HG03457 (cell line): Measurements from ENCODE around the gene TEK.
"Not testable (repeated sequence)": the region's sequence is repeated elsewhere in the genome, so short reads cannot be mapped to it uniquely, and the experiment has no call there.

Experiments used
- ATAC-seq: cut with Tn5 transposase; IDR thresholded peaks from one replicate; pipeline ENCODE4 v1.9.1; 2021; ENCODE audit warnings: moderate number of reproducible peaks; ENCODE audit not compliant: unreplicated experiment

Gene TEK

DNA sequence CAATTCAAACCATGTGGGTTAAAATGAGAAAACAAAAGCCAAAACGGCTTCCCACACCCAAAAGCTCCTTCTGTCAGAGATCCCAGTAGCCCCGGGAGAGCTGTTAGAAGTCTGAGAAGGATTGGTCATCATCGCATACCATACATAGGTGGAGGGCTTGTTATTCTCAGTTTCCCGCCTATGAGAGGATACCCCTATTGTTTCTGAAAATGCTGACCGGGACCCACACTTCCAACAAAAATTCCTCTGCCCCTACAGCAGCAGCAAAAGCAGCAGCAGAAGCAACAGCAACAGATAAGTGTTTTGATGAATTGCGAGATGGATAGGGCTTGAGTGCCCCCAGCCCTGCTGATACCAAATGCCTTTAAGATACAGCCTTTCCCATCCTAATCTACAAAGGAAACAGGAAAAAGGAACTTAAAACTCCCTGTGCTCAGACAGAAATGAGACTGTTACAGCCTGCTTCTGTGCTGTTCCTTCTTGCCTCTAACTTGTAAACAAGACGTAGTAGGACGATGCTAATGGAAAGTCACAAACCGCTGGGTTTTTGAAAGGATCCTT, at the start of gene TEK:
Gene TEK (plus strand): TSS at position 245 of the 561 bp plus-strand sequence. CDS start 366 bp downstream, outside the sequence.
- no peak for ATAC-seq

DNA sequence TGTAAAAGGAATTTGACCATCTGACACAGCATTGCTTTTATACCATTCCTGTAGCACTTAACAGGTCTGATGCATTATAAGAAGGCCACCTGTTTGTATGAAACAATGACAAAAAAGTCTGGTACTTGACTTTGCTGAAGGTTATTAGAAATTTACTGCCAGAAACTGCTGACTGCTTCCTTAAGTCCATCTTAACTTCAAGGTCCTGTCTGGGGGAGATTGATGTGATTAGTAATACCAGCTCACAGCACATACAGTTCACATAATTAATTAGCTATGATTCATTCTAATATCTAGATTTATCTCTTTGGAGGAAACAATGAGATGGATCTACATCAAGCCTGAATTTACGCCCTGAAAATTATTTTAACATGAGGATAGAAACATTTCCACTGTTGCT, 49.6 kb upstream of the TEK start:
- no peak for ATAC-seq

DNA sequence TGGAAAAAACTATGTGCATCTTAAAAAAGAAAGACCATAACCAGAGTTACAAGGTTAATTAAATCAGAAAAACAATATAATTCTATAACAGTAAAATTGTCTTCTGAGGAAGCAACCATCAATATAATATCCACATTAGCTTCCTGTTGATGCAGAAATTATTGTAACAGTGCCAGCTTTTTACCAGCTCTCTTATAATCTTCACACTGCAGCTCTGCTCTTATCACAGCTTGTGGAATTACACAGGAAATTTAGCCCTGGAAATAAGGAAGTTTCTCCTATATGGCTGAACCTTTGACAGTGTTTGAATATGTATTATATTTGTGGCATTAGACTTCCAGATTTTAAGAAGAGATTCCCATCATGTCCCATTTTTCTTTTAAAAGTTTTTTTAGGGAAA, 49.1 kb upstream of the TEK start:
- no peak for ATAC-seq

DNA sequence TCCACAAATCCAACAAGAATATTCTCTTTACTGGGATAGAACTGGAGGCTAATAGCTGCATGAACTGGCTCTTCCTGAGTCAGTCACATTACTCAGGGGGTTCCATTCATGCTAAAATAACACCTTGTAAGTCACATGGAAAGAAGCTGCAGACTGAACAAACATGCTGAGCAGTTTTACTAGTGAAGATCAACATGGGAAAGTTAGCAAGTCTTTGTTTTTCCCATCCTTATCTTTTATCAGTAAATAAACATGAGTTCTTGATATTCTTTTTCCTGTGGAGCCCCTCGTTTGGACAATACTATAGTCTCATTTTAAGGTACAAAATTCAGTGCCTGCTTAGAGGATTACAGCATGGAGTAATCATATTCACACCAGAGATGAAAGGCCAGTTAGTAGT, 43.7 kb upstream of the TEK start:
- no peak for ATAC-seq

DNA sequence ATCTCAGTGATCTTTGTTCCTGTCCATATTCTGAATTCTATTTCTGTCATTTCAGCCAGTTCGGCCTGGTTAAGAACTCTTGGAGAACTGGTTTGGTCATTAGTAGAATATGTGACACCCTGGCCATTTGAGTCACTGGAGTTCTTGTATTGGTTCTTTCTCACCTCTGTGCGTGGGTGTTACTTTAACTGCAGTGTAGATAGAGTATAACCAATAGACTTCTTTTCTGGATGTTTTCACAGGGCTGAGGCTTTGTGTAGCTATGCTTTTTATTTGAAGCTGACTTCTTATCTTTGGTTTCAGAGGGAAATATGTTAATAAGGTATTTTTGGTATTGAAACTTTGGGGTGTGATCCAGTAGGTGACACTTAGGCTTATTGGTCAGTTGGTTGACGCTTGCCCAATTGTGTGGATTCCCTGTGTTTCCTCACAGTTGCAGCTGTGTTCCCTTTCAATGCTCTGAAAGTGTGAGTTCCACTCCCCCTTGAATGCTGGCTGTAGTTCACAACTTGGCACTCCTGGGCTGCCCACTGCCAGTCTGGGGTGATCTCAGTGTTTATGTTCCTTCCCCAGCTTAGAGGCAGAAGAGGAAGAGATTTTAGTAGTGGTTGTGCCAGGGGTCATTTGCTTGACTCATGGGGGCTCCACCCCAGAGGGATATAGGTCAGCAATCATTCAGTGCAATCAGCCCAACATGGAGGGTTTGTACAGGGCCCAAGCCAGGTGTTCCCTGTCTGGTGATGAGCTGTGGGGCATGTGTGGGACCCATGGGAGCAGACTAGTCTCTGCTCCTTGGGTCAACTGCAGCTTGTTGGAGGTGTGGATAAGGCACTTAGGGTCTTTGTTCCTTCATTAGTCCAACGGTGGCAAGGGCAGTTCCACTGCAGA, 34.9 kb upstream of the TEK start:
- ATAC-seq = no peak

- no peak for ATAC-seq
Measured at GRCh38 chr9:27078685-27079084, 30.3 kb upstream of the TEK start.

DNA sequence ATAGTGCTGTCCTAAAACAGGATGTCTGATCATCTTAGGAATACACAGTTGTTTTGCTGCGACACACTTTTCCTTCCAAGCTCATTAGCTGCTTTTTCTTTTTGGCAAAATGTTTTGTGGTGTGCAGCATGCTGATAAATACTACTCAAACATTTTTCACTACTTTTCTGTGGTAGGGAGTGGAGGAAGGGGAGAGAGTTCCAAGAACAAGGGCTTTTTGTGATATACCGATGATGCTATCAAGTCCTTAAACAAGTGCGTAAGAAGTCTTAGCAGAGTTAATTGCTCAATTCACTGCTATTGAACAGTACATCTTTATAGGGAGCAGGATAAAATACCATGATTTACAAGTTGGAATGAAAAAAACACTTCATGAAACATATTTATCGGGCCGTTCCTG, 23.6 kb upstream of the TEK start:
- no peak for ATAC-seq

DNA sequence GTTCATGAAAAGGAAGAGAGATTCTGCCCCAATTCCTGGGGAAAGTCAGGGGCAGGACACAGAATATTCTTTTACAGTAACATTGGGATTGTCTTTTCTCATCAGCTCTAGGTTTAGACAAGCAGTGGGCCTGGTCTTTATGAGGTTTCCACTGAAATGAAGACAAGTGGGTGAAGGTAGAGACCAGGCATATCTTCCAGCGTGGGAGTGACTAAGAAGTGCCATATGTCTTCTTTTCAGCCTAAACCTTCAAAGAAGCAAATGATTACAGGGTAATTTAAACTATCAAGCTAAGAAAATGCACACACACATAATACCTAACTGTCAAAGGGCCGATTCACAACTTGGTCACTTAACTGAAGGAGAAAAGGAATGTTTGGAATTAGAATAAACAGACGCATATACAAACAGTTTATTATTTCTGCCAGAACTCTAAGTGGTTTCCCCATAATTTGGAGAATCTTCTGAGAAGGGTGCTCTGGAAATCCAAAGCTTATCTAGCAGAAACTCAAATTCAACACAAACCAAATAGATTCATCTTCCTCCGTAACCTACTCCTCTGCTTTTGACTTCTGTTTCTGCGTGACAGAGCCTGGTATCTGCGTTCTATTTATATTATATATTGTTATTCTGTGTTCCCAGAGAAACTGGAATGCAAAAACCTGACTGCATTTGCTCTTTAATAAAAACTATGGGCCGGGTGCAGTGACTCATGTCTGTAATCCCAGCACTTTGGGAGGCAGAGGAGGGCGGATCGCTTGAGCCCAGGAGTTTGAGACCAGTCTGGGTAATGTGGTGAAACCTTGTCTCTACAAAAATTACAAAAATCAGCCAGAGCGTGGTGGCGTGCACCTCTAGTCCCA, 22.0 kb upstream of the TEK start:
- no peak for ATAC-seq

GRCh38 chr9:27088981-27089380, 20.0 kb upstream of the TEK start:
- ATAC-seq = no peak

DNA sequence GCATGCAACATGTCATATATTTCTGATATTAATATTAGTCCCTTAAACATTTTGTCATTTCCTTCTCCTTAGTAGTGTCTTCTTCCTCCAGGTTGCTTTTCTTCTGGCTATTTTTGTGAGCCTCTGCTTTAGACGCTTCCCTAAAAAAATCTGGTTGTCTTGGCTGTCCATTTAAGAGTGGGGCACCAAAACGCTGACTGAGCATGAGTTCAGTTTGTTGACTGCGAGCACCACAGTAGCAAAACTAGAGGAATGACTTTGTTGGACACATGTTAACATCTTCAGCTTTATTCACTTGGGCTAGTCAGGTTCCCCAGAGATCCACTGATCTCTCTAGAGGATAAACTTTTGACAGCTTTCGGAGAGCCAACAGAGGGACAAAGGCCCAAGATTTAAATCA, 19.3 kb upstream of the TEK start:
- no peak for ATAC-seq

DNA sequence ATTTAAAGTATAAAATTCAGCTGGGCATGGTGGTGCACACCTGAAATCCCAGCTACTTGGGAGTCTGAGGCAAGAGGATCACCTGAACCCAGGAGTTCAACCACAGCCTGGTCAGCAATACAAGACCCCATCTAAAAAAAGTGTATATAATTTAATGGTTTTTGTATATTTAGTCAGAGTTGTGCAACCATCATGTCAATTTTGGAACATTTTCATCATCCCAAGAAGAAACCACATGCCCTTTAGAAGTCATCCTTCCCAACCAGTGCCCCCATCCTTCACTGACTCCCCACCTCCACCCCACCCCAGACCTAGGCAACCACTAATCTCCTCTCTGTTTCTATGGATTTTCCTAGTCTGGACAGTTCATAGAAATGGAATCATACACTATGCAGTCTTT, 18.8 kb upstream of the TEK start:
- no peak for ATAC-seq

GRCh38 chr9:27090711-27091110, 18.3 kb upstream of the TEK start:
- no peak for ATAC-seq

DNA sequence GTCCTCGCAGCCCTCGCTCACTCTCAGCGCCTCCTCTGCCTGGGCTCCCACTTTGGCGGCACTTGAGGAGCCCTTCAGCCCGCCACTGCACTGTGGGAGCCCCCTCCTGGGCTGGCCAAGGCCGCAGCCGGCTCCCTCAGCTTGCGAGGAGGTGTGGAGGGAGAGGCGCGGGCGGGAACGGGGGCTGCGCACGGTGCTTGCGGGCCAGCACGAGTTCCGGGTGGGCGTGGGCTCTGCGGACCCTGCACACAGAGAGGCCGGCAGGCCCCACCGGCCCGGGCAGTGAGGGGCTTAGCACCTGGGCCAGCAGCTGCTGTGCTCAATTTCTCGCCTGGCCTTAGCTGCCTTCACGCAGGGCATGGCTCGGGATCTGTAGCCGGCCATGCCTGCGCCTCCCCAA, 16.5 kb upstream of the TEK start:
- ATAC-seq = not testable (repeated sequence)

DNA sequence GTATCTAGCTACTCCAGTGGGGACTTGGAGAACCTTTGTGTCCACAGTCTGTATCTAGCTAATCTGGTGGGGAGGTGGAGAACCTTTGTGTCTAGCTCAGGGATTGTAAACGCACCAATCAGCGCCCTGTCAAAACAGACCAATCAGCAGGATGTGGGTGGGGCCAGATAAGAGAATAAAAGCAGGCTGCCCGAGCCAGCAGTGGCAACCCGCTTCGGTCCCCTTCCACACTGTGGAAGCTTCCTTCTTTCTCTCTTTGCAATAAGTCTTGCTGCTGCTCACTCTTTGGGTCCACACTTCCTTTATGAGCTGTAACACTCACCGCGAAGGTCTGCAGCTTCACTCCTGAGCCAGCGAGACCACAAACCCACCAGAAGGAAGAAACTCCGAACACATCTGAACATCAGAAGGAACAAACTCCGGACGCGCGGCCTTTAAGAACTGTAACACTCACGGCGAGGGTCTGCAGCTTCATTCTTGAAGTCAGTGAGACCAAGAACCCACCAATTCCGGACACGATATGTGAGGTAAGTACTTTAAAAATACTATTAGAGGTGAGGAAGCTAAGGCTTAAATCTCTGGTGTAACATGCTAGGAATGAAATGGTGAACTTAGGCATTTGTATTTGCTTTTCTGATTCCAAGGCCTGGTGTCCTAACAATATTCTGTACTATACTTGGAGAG, 15.5 kb upstream of the TEK start:
- not testable (repeated sequence) for ATAC-seq

DNA sequence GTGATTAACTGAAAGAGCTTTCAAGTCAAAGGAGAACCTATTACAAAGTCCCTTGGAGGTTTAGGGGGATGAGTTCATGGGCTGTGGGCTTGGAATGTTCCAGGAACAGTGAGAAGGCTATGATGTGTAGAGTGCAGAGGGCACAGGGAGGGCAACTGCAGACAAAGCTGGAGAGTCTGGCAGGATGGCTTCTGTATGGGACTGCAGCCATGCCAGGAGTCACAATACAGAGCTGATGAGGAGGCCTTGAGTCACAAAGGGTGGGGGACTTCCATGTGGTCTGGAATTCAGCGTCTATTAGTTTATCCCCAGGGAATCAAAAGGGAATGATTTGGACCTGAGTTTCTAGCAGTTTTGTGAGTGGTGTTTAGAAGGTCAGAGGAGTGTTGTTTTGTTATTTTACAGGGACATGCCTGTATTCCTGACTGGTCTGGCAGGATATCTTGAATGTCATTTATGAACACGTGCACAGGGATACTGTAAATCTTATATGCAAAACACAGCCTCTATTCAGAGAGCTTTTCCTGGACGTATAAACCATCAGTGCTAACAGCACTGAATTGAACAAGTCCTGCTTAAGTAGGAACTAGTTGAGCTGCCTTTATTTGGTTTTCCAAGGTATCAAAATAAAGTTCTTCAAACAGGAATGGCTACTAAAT, 14.3 kb upstream of the TEK start:
- ATAC-seq = no peak

- ATAC-seq = no peak
Measured at GRCh38 chr9:27107241-27107640, 1.8 kb upstream of the TEK start.

DNA sequence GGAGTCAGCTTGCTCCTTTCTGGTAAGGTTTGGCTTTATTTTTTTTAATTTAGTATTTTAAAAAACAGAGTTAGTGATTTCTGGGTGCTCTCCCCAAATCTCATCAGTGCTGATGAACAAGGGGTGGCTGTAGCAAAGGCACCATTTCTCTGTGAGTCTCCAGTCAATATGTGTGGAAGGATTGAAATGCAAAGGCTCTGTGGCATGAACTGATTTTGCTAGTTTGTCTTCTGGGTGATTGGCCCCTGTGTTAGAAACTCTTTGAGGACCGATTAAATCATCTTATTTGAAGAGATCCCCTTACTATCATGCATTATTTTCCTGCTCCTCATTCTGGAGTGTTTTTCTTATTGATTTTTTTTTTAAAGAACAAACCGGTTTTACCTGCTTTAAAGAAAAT, 596 bp downstream of the TEK start:
- no peak for ATAC-seq

DNA sequence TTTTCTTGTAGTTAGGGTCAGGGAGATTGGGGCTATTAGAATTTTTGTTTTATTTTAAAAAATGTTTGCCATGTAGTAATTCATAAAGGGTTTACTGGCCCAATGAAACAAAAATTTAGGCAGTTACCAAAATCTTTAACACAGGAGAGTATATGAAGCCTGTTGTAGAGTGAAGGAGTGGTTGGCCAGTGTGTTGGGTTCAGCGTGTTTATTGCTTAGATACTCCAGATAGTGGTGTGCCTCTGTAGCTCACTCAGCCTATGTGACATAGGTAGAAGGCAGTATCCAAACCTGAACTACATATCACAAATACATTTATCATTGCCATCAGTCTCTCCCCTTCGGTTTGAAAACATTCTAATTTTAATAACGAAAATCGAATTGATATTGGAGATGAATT, 1.2 kb downstream of the TEK start:
- ATAC-seq = no peak

DNA sequence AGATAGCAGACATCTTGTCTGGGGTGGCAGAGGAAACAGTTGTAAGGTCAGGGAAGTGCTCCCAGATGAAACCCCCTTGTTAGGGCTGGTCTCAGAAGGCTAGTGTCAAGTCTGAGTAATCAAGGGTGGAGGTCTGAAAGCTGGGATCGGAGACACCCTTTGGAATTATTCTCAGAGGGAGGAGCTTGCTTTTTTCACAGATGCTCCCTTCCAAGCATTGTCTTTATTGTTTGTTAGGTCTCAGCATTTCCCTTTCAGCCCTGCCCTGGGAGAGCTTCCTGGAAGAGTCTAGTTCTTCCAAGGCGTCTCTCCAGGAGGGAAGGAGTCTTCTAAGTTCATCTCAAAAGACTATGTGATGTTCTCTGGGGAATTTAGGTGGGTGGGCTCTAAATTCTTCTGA, 3.2 kb downstream of the TEK start:
- no peak for ATAC-seq

- no peak for ATAC-seq
Measured at GRCh38 chr9:27117489-27118135, 8.6 kb downstream of the TEK start.
